CD1c-positive myeloid dendritic cell (primary cell): ENCODE measurements around the gene CD164.
"Not testable (repeated sequence)": the region's sequence is repeated elsewhere in the genome, so short reads cannot be mapped to it uniquely, and the experiment has no call there.

Experiments
- DNase-seq: peaks from one replicate; pipeline ENCODE4 v3.0.0-alpha.2; 2016; ENCODE audit errors: extremely low spot score

CD164 gene

DNA sequence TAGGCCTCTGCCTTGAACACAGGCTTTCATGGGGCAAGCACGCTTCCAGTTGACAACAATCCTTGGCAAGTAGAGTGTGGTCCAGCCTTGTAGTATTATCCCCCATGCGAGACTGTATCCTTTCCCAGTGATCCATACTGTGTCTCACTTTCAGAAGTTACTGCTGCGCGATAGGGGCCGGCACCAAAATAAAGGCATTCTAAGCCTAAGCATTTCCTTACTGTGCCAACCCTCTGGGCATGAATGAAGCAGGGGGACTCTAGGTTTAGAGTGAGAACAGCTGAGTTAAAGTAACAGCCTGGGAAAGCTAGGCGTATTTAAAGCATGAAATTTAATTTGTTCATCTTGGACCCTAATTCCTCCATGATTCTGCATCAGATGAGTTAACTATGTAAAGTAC lies 39.4 kb downstream of the CD164 start:
- no peak for DNase-seq

DNA sequence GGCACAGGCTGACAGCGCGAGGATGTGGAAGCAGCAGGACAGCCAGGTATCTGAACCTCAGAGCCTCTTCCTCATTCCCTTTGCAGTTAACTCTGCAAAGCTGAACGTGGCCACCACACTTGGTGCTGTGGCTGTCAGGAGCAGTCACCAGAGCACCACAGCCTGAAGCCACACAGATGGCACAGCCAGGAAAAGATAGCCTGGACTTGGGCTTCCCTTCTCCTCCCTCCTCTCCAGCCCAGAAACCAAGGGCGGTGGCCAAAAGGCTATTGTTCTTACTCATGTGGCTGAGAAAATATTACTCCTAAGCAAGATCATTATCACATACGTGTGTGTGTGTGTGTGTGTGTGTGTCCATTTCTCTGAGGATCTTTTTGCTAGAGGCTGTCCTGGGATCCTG lies 39.8 kb downstream of the CD164 start:
- no peak for DNase-seq

DNA sequence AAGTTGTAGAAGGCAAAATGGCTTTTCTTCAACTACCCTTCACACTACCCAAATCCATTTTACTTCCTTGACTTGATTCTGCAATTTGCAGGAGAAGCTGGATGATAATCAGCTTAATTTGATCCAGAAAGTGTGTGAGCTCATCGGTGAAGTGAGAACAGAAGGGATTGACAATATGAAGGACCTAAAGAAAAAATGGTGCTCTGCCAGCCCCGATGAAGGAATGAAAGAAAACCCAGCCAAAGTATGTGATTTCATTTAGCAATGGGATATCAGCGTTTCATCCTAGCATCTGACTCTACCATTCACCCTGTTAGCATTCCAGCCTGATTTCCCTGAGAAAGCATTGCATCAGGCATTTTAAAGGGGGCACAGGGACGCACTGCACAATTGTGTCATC lies 41.5 kb downstream of the CD164 start:
- DNase-seq = no peak

DNA sequence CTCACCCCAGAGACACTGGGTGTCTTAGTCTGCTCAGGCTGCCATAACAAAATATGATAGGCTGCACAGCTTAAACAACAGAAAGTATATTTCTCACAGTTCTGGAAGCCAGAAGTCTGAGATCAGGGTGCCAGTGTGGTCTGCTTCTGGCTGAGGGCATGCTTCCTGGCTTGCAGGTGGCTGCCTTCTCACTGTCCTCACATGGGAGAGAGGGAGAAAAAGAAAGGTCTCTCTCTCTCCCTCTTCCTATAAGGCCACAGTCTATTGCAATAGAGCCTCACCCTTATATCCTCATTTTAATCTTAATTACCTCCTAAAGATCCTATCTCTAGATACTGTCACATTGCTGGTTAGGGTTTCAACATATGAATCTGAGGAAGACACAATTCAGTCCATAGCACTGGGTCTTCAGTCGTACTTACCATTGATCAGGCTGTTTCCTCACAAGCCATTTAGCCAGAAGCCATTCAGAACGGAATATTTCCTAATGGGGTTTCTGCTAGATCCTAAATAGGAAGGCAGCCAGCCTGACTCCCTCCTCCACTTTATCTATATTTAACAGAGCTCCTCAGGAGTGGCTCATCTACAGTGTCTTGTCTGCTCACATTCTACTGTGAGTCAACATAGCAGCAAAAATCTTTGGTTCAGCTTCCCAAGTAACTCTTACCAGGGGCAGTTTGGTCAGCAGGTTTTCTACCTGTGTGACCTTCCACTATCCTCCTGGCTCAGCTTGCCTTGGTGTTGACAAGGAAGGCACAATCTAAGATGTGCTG lies 42.2 kb downstream of the CD164 start:
- DNase-seq = no peak

DNA sequence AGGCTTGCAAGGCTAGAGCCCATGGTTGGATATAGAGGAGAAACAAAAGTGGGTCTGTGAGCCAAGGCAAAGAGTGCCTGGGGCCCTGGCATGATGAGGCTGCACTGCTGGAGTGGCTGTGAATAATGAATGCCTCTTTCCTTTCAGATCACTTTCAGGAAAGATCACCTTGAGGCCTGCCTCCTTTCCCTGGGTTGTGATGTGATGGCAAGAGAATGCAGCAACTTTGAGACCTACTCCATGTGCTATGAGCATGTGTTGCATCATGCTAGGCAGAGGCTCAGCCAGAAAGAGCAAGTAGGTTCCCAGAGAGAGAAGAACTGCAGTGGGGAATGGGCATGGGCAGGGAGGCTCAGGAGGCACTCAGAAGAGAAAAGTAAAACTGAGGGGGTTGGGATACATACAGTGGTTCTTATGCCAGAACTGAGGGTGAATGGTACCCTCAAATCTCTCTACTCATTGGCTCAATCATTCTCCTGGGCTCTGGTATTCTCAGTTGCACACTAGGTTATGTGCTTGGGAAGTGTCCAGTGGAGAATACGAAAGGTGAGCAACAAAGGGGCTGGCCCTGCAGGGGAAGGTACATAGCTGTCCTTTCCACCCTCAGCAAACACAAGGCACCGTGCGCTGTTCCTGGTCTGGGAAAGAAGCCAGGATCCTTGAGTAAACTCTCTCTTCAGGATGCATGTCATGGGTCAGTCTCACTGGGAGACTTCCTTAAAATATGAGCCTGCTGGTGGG lies 45.9 kb downstream of the CD164 start:
- no peak for DNase-seq

DNA sequence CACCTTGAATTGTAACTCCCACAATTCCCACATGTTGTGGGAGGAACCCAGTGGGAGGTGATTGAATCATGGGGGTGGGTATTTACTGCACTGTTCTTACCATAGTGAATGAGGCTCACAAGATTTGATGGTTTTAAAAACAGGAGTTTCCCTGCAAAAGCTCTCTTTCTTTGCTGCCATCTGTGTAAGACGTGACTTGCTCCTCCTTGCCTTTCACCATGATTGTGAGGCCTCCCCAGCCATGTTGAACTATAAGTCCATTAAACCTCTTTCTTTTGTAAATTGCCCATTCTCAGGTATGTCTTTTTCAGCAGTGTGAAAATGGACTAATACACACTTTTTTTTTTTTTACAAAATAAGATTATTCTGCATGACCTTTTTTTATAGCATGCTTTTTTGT lies 48.4 kb downstream of the CD164 start:
- not testable (repeated sequence) for DNase-seq

DNA sequence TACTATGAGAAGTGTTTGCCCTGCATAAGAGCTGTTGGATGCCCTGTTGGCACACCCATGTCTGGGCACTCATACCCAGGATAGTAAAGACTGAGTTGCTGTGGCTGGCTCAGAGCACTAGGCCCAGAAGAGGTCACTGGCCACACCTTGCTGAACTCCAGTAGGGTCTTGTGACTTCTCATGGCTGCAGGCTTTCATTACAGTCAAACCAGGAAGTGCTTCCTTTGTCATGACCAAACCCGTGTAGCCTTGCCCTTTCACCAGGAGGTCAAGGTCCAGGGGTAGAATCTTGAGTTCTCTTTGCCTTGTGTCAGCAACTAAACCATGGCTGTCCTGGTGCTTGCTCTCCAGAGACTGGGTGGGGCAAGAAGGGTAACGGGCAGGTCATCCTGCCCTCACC lies 49.5 kb downstream of the CD164 start:
- peak; percentile 50 for DNase-seq

DNA sequence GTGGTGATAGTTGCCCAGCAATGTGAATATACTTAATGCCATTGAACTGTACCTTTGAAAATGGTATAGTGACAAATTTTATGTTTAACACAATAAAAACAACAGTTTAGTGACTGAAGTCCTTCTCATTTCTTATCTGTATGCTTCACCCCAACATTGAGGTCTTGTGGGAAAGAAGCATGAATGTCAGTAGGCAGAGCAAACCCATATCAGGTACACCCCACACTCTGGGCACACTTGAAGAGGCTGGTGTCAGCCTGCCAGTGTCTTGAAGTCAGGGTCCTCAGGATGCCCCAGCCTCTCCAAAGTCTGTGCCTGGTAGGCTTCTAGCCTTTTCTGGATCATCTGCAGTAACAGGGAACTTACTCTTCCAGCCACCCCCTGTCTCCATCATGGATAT lies 51.2 kb downstream of the CD164 start:
- no peak for DNase-seq

DNA sequence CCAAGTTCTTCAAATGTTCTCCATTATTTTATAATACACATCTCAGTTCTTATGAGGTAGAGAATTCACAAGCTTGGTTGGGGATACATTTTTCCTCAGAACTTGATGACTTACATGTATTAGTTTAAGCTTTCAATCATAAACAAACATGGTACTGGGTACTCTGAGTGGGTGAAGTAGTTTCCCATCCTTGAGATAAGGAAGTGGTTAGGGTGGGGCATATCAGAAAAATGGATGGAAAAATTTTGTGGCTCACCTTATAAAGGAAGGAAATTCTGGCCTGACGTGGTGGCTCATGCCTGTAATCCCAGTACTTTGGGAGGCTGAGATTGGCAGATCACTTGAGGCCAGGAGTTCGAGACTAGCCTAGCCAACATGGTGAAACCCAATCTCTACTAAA lies 52.0 kb downstream of the CD164 start:
- DNase-seq = no peak

DNA sequence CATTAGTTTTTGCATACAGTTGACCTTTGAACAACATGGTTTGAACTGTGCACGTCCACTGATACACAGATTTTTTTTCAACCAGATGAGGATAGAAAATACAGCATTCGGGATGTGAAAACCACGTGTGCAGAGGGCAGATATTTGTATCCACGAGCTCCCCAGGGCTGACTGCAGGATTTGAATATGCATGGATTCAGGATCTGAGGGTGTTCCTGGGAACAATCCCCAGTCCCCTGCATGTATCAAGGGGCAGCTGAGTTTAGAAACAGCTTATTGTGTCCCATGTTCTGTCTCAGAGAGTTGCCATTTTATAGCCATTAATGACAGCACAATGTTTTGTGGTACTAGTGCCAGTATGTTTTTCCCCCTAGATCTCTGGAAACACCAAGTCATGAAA lies 53.6 kb downstream of the CD164 start:
- DNase-seq = no peak

DNA sequence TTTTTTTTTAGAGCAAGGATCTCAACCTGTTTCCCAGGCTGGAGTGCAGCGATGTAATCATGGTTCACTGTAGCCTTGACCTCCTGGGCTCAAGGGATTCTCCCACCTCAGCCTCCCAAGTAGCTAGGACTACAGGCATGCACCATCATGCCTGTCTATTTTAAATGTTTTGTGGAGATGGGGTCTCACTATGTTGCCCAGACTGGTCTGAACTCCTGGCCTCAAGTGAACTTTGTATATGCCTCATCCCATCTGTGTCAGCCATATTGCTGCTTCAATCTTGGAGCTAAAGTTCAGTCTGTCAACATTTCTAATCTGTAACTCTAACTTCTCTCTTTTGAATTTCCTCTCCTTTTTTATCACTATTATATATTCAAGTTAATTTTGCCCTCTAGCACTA lies 54.3 kb downstream of the CD164 start:
- DNase-seq = no peak

DNA sequence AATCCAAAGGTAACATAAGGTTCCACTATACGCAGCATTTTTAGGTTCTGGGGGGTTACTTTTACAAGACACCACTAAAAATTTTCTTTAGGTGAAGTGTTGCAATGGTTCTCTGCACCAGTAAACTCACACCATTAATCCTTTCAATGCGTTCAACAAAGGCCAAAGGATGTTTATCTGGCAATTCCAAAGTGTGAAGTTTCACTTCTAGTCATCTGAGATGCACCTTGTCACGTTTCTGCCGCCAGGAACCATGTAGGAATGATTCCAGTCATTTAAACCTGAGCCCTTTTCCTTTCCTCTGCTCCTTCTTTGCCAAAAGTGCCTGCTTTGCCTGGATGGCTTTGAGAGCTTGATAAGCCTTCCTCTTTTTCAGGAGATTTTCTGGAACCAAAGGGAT lies 54.8 kb downstream of the CD164 start:
- no peak for DNase-seq

DNA sequence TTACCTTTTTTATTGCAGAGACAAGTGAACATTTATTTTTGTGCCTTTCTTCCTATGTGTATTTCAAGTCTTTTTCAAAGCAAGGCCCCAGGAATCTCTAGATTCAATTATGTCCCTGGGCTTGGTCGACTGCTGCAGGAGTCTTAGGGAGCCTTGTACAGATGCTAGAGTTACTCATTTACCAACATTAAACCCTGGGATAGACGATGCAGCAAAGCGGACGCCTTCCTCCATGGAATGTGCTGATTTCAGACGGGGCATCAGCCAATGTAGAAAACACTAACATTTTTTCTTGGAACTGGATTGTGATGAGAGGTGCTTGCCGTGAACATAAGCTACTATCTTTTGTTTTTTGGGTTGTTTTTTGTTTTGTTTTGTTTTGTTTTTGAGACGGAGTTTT lies 55.9 kb downstream of the CD164 start:
- DNase-seq = no peak

DNA sequence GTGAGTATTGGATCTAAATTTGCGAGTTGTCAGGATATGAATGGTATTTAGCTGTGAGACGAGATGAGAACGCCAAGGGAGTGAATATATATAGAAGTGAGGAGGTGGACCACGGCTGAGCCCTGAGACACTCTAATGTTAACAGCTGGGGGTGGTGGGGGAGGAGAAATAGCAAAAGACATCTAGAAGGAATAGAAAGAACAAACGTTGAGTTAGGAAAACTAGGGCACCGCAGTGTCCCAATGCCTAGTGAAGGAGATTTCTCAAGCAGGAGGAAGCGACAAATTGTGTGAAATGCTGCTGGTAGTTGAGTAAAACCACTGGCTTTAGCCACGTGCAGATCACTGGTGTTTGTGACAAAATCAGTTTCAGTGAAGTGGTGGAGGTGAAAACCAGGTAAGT lies 56.9 kb downstream of the CD164 start:
- peak; percentile 48 for DNase-seq

DNA sequence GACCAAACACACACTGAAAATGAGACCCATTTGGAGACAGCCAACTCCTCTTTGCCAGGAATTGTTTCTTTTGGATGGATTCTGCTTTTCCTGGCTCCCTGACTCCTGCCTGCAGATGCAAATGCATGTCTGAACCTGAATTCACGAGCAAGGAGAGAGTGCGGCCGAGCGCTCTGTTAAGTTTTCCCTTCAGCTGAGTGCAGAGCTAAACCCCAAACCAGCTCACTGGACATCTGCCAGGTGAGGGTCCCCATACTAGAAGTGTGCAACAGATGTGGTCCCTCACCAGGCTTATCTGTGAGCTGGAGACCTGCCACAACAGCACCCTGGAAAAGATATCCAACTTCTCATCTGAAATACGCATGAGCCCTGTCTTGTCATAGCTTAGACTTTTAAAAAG lies 59.0 kb downstream of the CD164 start:
- DNase-seq = no peak

DNA sequence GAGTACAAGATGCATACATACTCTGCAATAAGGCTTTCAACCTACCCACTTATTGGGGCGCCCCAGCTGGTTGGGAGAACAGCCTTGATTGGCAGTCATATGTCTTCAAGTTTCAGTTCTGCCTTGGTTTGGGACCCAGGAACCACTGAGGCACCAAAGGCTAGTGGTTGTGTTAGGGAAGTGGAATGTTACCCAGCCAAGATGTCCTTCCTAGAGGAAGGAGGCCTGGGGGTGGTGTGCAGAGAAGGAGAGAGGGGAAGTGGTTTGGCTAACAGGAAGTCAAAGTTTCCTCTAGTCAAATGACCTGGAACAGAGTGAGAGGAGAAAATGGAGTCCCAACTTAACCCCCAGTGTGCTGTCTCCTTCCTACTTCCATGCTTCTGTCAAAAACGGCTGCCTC lies 59.4 kb downstream of the CD164 start:
- DNase-seq = peak; percentile 90

DNA sequence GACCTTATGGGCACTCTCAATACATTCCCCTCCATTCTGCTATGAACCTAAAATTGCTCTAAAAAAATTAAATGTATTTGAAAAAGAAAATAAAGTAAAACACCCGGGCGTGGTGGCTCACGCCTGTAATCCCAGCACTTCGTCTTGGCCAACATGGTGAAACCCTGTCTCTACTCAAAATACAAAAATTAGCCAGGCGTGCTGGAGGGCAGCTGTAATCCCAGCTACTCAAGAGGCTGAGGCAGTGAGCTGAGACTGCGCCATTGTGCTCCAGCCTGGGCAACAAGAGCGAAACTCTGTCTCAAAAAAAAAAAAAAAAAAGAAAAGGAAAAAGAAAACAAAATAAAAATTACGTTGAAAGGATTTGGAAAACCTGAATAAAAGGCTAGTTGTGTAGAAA lies 60.5 kb downstream of the CD164 start:
- DNase-seq = no peak

DNA sequence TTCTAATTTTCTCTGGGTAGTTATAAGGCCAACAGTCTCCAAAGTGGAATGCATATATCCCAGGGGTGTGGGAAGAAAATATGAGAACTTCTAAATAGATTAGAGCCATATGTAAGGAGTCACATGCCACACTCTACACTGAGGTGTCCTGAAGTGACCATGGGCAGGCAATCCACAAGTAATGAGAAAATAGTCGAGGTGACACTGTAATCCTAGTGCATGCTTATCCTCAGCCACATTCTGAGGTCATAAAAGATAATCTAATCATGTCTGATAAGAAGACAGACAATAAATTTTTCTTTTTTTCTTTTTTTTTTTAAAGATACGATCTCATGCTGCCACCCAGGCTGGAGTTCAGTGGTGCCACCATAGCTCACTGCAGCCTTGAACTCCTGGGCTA lies 62.2 kb downstream of the CD164 start:
- DNase-seq = no peak

DNA sequence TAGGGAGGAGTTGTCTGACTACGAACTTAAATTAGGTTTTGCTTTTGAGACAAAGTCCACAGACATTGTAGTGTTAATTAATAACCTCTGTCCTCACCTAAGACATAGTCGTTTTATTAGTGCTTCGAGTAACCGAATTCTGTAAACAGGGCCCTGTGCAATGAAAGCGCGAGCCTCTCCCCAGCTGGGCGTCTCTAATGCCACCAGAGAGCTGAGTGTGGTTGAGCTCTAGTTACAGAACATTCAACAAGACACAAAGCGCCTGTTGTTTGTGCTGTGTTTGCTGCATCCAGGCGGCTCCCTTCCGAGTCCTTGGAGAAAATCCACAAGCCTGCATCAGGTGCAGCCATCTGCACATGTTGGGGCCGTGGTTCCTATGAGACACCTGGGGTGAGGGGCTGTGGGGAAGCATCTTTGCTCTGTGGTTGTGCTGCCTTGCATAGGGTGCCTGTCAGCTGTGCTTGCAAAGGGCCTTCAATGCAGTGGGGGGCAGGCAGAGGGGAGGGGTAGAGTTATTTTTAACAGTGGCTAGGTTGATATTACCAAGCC lies 63.9 kb downstream of the CD164 start:
- no peak for DNase-seq

DNA sequence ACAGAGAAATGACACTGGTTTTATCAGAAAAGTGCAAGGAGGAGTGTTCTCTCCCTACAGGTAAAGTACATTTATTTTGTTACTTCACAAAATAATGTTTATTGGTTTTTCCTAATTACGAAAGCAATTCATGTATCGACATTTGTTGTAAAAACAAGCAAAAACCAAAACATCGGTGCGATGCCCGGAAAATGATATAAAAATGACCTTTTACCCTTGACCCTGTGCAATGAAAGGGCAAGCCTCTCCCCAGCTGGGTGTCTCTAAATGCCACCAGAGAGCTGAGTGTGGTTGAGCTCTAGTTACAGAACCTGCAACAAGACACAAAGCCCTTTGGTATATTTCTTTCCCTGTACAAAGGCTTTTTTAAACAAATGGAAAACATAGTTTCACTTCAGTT lies 65.4 kb downstream of the CD164 start:
- DNase-seq = no peak
